B cell (primary cell): ENCODE data around the gene GPR146.

ENCODE experiments used
- EZH2 ChIP-seq: IDR thresholded peaks from 2 replicates; pipeline ENCODE4 v1.6.1; 2012; ENCODE audit warnings: borderline replicate concordance, low read depth, mild to moderate bottlenecking, moderate library complexity, low read length; ENCODE audit not compliant: insufficient read depth, poor library complexity, severe bottlenecking
- TF ChIP-seq, protein P1 (sequence below): fragments of 200-600 bp; IDR thresholded peaks from one replicate; pipeline ENCODE4 v1.8.0; 2022; ENCODE audit warnings: antibody characterized with exemption, mild to moderate bottlenecking

DNA sequence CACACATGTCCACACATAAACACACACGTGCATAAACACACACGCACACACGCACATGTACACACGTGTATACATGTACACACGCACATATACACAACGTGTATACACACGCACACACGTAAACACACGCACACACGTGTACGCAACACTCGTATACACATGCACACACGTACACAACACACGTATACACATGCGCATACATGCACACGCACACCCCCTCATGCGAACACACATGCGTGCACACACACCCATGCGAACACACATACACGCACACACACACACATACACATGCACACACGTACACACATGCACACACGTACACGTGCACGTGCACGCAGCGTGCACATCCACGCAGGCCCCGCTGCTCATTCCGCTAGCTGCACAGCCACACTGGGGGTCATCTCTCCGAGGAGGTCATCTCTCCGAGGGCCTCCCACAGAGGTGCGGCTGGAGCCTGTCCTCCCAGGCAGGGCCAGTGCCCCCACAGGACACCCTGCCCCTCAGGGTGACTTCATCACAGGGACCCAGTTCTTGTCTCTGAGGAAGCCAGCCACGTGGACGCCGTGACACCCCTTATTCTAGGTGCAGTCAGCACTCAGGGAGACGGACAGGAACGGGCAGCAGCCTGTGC, 35.5 kb upstream of the GPR146 start:
- TF ChIP-seq, protein P1, sequence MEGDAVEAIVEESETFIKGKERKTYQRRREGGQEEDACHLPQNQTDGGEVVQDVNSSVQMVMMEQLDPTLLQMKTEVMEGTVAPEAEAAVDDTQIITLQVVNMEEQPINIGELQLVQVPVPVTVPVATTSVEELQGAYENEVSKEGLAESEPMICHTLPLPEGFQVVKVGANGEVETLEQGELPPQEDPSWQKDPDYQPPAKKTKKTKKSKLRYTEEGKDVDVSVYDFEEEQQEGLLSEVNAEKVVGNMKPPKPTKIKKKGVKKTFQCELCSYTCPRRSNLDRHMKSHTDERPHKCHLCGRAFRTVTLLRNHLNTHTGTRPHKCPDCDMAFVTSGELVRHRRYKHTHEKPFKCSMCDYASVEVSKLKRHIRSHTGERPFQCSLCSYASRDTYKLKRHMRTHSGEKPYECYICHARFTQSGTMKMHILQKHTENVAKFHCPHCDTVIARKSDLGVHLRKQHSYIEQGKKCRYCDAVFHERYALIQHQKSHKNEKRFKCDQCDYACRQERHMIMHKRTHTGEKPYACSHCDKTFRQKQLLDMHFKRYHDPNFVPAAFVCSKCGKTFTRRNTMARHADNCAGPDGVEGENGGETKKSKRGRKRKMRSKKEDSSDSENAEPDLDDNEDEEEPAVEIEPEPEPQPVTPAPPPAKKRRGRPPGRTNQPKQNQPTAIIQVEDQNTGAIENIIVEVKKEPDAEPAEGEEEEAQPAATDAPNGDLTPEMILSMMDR: no peak
- TF ChIP-seq EZH2: no peak
